ENCODE measurements around the gene FAM50B.

DNA sequence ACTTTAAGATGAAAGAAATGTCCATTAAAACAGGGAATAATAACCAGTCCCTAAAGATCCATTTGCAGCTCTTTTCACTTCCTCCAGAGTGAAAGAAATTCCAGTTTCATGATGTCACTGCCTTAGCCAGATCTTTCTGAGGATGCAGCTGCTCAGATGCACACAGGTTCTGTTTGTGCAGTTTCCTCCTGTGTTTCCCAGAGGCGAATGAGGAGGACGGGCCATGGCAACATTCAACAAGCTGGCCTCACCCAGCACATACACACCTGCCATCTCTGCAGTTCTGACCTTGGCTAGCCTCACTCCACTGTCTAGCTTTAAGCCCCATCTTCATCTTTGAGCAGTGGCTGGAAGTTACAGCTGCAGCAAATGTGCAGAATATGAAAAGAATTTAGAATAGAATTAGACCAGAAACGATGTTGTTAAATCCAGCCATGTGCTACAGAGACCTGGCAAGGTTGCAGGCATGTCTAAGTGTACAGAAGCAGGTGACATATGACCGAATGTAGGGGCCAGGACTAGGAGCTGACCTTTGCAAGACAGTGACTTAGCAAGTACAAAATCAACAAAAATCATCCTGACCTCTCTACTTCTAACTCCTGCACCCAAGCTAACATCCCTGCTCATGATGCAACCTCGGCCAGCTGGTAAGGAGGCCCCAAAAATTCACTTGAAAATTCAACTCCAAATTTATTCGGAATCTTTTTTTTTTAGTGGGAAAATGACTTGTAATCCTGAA lies 35.0 kb downstream of the FAM50B start:
- TF ChIP-seq POLR2A (IDR thresholded peaks at IDR 0.05): no peak
- TF ChIP-seq, protein P1, sequence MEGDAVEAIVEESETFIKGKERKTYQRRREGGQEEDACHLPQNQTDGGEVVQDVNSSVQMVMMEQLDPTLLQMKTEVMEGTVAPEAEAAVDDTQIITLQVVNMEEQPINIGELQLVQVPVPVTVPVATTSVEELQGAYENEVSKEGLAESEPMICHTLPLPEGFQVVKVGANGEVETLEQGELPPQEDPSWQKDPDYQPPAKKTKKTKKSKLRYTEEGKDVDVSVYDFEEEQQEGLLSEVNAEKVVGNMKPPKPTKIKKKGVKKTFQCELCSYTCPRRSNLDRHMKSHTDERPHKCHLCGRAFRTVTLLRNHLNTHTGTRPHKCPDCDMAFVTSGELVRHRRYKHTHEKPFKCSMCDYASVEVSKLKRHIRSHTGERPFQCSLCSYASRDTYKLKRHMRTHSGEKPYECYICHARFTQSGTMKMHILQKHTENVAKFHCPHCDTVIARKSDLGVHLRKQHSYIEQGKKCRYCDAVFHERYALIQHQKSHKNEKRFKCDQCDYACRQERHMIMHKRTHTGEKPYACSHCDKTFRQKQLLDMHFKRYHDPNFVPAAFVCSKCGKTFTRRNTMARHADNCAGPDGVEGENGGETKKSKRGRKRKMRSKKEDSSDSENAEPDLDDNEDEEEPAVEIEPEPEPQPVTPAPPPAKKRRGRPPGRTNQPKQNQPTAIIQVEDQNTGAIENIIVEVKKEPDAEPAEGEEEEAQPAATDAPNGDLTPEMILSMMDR (IDR thresholded peaks at IDR 0.05): no peak
